Astrocyte (in vitro differentiated cells and primary cell): ENCODE data around the gene TUSC1.

Source experiments
- CTCF ChIP-seq: IDR thresholded peaks from 2 replicates; pipeline ENCODE4 v1.5.1; 2011; ENCODE audit warnings: low read depth, mild to moderate bottlenecking, inconsistent platforms, low read length, moderate library complexity; ENCODE audit not compliant: insufficient read depth
- EZH2 ChIP-seq: IDR thresholded peaks from 2 replicates; pipeline ENCODE4 v1.6.1; 2012; ENCODE audit warnings: mild to moderate bottlenecking, low read length, inconsistent platforms; ENCODE audit not compliant: insufficient read depth

- TF ChIP-seq EZH2 (no peak), CTCF (no peak)
Measured at GRCh38 chr9:25678147-25678666, at the start of gene TUSC1.
